HAP-1 (cell line): Measurements from ENCODE around the gene HGF.

Source experiments
- DNase-seq, 2 experiments: peaks; one replicate each; pipeline ENCODE4 v3.0.0-alpha.2; 2016 to 2020; ENCODE audit warnings: low spot score in 2 of 2
- H3K27me3 ChIP-seq: fragments of 250-450 bp; sonication (Bioruptor Pico); 2 replicates; pipeline ENCODE4 v1.5.1; 2020; ENCODE audit warnings: low read depth, mild to moderate bottlenecking, moderate library complexity
- H3K36me3 ChIP-seq: fragments of 250-450 bp; sonication (Bioruptor Pico); replicated peaks from 2 replicates; pipeline ENCODE4 v1.5.1; 2020; ENCODE audit warnings: mild to moderate bottlenecking
- H3K4me1 ChIP-seq: fragments of 250-450 bp; sonication (Bioruptor Pico); 2 replicates; pipeline ENCODE4 v1.5.1; 2020; ENCODE audit warnings: mild to moderate bottlenecking
- H3K4me3 ChIP-seq: fragments of 250-450 bp; sonication (Bioruptor Pico); 2 replicates; pipeline ENCODE4 v1.5.1; 2020; ENCODE audit warnings: mild to moderate bottlenecking, moderate library complexity
- H3K9me3 ChIP-seq: fragments of 250-450 bp; sonication (Bioruptor Pico); 2 replicates; pipeline ENCODE4 v1.5.1; 2020; ENCODE audit warnings: mild to moderate bottlenecking, moderate library complexity
- in situ Hi-C: fragments of 300-500 bp; cut with MboI; formaldehyde crosslinking; loops from 3 replicates; pipeline ENCODE4 v1.14.3; 2020; ENCODE audit warnings: low sequenced_read_pairs, inconsistent platforms, mixed read lengths

HGF gene

DNA sequence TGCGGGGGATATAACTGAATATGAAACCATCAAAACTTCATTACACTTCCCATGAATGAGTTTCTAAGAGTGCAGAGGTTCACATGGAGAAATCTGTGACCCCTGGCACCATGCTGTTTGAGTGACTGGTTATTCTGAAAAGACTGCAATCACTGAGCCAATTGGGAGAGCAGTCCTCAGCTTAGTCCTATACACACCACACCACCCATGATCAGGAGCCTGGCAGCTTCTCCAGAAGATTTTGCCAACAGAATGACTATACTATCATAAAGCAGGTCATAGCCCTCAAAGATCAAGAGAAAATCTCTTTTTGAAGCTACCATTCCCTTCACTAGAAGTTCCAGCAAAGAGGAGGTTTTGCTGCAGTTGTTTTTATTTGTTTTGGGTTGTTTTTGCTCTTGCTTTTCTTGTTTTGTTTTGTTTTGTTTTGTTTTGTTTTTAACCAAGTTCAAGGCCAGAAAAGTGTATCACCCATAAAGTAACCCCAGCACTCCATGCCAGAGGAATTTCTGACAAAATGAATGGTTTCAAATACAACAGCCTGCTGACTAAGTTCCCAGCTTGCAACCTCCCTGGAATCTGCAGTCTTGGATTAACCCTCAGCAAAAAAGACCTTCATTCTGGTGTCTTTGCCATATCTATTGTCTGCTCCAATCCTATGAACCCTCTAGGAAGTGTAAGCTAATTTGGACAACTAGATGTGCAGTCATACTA, 19.7 kb upstream of the HGF start:
- peaks cover 3% of the 10 kb centered on the region; the same call in 1 of the 2 replicates for H3K4me1 ChIP-seq
- H3K9me3 ChIP-seq: no peaks in the 10 kb centered on the region
- H3K27me3 ChIP-seq: no peaks in the 10 kb centered on the region
- H3K36me3 ChIP-seq: no peaks in the 10 kb centered on the region
- H3K4me3 ChIP-seq: no peak overlapping the region
- in situ Hi-C loops: no loop called here
- DNase-seq: no peak

DNA sequence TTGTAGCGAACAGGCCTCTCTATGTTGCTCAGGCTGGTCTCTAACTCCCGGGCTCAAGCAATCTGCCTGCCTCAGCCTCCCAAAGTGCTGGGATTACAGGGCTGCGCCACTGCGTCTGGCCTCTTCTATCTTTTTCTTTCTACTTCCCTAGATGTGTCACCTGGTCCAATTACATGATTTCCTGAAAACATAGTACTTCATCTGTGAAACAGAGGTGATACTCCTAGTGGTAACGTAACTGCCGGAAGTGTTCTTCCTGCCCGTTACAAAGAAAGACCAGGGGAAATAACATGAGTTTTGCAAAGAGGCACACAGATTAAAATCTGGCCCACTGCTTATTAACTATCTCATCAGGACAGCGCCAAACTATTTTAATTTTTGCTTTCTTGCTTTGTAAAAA, 18.4 kb upstream of the HGF start:
- Histone ChIP-seq H3K9me3 (no peaks in the 10 kb centered on the region), H3K36me3 (no peaks in the 10 kb centered on the region), H3K27me3 (no peaks in the 10 kb centered on the region), H3K4me3 (no peak overlapping the region), H3K4me1 (no peaks in the 10 kb centered on the region)
- in situ Hi-C loops: no loop called here
- no peak for DNase-seq

DNA sequence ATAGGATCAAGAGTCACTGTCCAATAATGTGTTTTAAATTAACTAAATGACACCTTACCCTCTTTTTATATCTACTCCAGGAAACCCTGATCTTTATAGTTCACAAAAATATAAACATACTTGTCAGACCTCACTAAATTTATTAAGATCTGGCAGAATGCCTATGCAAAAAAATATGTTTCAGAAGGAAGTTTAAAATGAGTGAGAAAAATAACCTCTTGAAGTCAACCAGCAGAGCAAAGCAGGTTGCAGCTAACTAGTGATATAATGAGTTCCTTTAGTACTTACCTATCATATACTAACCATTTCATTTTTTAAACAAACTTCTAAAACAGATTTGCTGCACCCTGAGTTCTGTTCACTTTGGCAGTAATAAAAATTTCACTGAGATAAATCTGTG, 14.0 kb upstream of the HGF start:
- H3K4me3 ChIP-seq: no peak overlapping the region
- in situ Hi-C loops: no loop called here
- no peak for DNase-seq
- H3K27me3 ChIP-seq: no peaks in the 10 kb centered on the region
- no peaks in the 10 kb centered on the region for H3K9me3 ChIP-seq
- no peaks in the 10 kb centered on the region for H3K36me3 ChIP-seq
- H3K4me1 ChIP-seq: no peaks in the 10 kb centered on the region

DNA sequence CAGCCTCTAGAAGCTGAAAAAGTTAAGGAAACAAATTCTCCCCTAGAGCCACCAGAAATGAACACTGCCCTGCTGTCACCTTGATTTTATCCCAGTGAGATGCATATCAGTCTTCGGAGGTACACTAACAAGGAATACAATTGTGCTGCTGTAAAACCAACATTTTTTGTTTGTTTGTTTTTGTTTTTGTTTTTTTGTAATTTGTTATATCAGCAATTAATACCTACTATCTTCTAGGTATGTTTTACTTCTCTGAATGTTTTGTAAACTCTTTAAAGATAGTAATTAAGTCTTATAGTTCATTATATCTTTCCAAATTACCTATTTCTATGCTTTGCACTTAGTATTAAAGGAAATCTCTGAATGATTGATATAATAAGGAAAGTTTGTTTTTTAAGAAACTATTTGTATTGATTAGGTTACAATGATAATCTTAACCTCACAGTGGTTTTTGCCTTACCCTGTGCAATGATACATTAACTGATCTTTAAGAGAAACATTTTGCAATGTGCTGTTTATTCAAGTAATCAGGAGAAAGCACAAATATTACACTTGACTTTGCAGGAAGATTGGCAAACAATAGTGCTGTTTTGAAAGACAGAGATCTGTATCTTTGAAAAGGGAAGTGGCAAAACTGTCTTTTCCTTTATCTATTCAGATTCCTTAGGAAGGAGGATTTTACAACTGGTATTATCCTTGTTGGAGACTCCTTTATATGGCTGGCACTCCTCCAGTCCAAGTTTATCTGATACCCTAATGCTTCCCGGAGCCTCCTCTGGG, 11.3 kb upstream of the HGF start:
- H3K9me3 ChIP-seq: no peaks in the 10 kb centered on the region
- H3K4me1 ChIP-seq: no peaks in the 10 kb centered on the region
- in situ Hi-C loops: no loop called here
- no peak for DNase-seq
- no peaks in the 10 kb centered on the region for H3K27me3 ChIP-seq
- no peaks in the 10 kb centered on the region for H3K36me3 ChIP-seq
- no peak overlapping the region for H3K4me3 ChIP-seq

DNA sequence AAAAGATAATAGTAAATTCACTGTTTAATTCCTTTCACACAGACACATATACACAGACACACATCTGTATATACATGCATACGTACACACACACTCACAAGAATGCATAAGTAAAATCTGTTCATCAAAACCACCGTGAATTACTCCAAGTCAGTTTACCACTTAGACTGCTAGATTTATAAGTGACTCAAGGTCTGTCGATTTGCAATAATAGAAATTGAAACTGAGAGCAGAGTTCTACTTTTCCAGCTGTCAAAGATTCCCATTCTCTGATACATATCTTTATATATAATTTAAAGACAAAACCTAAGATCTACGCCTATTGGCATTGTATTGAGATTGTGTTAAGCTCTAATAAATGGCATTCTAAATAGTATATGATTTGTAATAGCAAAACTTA, 9.9 kb upstream of the HGF start:
- Histone ChIP-seq H3K4me1 (no peaks in the 10 kb centered on the region), H3K4me3 (no peak overlapping the region), H3K9me3 (no peaks in the 10 kb centered on the region), H3K27me3 (no peaks in the 10 kb centered on the region), H3K36me3 (no peaks in the 10 kb centered on the region)
- no peak for DNase-seq
- in situ Hi-C loops: no loop called here

DNA sequence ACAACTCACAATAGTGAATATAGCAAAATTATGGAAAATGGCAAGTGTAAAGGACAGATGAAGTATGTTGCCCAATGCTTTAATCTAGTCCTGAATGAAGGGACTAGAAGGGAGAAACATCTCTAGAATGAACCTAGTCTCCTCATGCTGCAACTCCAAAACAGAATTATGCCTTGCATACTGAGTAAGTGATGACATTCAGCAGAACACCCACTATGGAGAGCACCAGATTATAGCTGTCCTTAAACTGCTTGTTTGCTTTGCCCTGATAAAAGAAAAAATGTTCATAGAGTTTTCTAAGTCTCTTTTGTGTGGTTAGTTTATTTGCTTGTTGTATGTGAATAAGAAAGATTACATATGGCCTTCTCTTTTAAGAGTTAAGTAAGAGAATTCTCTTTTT, 7.8 kb upstream of the HGF start:
- no peaks in the 10 kb centered on the region for H3K36me3 ChIP-seq
- no peak for DNase-seq
- in situ Hi-C loops: no loop called here
- no peaks in the 10 kb centered on the region for H3K9me3 ChIP-seq
- H3K27me3 ChIP-seq: no peaks in the 10 kb centered on the region
- no peaks in the 10 kb centered on the region for H3K4me1 ChIP-seq
- H3K4me3 ChIP-seq: no peak overlapping the region

DNA sequence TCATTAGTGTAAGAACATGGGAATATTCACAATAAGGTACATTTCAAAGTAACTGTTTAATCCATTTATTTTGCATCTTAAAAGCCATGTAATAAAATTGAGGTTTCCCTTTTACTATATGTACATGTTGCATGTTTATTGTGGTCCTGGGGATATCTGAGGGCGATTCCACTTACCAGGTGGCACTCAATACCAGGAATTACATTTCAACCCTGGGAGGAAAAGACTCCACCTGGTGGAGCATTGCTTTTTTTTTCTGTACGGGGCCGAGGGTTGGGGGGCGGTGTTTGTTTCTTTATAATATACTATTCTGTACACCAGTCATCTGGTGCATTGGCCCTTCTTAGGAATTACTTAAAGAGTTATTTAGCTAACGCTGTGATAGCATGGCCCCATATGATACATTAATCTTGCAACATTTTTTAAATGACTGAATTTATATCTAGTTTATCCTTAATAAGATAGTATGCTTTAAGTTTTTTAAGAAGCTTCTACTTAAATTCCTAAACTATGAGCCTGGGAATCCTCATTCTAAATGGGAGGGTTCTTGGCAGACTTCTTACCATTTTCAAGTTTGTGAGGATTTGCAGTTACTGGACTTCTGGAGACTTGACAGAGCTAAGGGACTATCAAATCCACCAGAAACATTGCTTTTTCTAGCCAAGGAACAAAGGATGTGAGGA, 7.2 kb upstream of the HGF start:
- in situ Hi-C loops: no loop called here
- Histone ChIP-seq H3K4me1 (no peaks in the 10 kb centered on the region), H3K27me3 (no peaks in the 10 kb centered on the region), H3K9me3 (no peaks in the 10 kb centered on the region), H3K4me3 (no peak overlapping the region), H3K36me3 (no peaks in the 10 kb centered on the region)
- DNase-seq: no peak

DNA sequence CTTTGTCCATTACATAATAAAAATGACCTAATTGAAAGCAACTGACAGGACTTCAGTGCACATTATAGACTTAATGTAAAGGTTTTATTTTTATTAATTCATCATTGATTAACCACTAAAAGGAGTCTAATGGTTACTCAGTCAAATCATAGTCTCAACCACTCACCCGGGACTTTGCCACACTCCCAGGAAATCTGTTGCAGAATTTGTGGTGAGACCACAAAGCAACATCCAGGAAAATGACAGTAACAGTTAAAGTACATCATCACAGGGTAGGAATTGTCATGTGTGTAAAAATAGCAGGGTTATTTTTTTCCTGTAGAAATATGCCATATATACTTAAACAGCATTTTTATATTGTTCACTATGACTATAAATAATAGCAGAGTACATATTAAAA, 6.3 kb upstream of the HGF start:
- H3K4me3 ChIP-seq: no peak overlapping the region
- in situ Hi-C loops: no loop called here

DNA sequence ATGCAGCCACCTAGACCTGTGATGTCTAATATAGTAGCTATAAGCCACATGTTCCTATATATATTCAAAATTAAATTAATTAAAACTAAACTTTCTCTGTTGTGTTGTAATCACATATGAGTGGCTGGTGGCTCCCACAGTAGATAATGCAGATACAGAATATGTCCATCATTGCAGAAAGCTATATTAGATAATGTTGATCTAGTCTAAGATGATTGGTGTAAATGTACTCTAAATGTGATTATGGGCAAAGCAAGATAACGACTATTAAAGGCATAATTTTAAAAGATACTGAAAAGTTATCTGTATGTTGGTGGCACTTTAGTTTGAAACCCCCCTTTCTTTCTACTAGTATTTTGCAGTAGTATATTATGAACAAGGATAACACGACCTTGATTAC, 5.7 kb upstream of the HGF start:
- Histone ChIP-seq H3K4me1 (no peaks in the 10 kb centered on the region), H3K4me3 (no peak overlapping the region), H3K36me3 (no peaks in the 10 kb centered on the region), H3K27me3 (no peaks in the 10 kb centered on the region), H3K9me3 (no peaks in the 10 kb centered on the region)
- DNase-seq: no peak
- in situ Hi-C loops: no loop called here

More for the DNA sequence above, 6.3 kb upstream of the HGF start:
- Histone ChIP-seq H3K36me3 (no peaks in the 10 kb centered on the region), H3K4me1 (no peaks in the 10 kb centered on the region), H3K9me3 (no peaks in the 10 kb centered on the region), H3K27me3 (no peaks in the 10 kb centered on the region)
- no peak for DNase-seq

DNA sequence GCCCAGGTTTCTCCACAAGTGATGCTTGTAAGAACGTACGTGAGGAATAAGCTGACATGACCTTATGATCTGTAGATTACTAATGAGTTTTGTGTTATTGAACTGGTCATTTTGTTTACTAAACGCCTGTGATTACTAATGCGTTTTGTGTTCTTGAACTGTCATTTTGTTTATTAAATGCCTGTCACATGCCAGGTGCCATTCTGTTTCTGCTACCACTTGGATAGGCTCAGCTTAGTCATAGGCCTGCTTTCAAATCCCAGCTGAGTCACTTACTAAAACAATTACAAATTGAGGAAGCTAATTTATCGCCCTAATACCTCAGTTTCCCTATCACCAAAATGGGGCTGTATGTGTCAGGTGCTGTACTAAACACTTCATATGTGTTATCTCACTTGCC, 4.7 kb upstream of the HGF start:
- in situ Hi-C loops: no loop called here
- DNase-seq: no peak
- Histone ChIP-seq H3K9me3 (no peaks in the 10 kb centered on the region), H3K4me3 (no peak overlapping the region), H3K27me3 (no peaks in the 10 kb centered on the region), H3K36me3 (no peaks in the 10 kb centered on the region), H3K4me1 (peaks cover 2% of the 10 kb centered on the region; the same call in 1 of the 2 replicates)

DNA sequence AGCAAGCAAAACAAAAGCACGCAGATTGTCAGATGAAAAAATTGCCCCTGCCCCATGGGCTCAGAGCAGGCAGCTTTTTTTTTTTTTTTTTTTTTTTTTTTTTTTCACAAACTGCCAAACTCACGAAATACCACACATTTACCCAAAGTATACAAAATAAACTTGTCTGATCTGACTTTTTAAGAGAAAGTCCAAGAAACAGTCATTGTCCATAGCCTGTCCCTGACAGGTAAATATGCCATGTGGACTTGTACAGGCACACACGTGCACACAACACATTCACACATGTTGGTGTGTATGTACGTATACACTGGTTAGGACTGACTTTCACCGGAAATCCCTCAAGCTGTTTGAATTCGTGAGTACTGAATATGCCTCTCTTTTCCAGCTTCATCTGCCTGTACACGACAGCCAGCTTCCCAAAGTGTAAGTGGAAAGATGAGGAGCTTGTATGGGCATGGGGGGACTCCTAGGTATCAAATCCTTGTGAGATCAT, 929 bp upstream of the HGF start:
- in situ Hi-C loops: no loop called here
- no peak overlapping the region for H3K4me3 ChIP-seq
- DNase-seq: no peak
- no peaks in the 10 kb centered on the region for H3K36me3 ChIP-seq
- peaks cover 4% of the 10 kb centered on the region; the same call in 1 of the 2 replicates for H3K4me1 ChIP-seq
- H3K27me3 ChIP-seq: no peaks in the 10 kb centered on the region
- H3K9me3 ChIP-seq: no peaks in the 10 kb centered on the region

DNA sequence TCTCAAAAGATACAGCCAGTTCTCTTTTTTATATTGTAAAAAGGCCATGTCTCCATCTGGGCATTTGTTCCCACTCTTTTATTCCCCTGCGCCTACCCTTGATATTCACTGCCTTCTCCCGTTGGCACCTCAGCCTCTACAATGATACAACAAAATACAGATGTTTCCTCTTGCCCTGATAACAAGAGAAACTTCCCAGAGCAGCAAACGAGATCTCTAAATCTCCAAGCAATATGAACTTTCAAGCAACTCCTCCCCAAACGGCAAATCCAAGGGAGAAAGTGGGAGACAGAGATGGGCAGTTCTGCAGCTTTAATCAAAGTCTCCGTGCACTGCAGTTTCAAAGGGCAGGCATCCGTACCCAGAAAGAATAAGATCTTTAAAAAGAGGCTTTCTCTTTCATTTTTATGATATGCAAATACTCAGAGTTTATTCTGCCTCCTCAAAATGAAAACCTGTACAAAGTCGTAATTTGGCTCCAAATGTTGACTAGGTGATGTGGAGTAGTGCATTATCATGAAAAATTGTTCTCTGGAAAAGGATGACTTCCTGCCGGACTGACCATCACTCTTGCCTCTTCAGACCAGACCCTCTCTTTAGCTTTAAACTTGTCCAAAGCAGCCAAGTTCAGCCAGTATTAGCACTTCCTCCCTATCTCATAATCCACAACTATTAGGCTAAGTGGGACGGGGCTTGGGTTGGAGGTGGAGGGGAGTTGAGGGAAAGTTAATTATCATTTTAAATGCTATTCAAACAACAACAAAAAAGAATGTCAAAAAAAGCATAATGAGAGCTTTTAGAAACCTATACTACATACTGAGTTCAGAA, 682 bp downstream of the HGF start:
- H3K4me1 ChIP-seq: peaks cover 4% of the 10 kb centered on the region
- no peaks in the 10 kb centered on the region for H3K27me3 ChIP-seq
- H3K9me3 ChIP-seq: no peaks in the 10 kb centered on the region; the same call in 1 of the 2 replicates
- no peaks in the 10 kb centered on the region for H3K36me3 ChIP-seq
- in situ Hi-C loops: no loop called here
- no peak for DNase-seq
- no peak overlapping the region for H3K4me3 ChIP-seq

DNA sequence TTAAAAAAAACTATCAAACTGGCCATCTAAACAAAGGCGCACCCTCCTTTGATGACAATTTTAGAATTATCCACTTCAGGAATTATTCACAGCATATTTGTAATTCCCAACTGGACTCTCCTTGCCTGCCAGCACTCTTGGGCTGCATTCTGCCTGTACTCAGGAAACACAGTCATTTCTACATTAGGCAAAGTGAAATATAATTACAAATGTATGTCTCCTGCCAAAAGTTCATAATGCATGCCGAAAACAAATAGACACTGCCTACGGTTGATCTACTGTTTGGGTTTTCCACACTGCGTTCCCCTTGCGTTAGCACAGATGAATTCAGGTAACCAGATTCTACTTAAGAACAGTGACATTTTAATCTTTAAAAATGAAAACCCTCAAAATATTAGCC, 1.9 kb downstream of the HGF start:
- H3K4me1 ChIP-seq: peaks cover 4% of the 10 kb centered on the region
- no peak overlapping the region for H3K4me3 ChIP-seq
- no peaks in the 10 kb centered on the region for H3K27me3 ChIP-seq
- no peak for DNase-seq
- H3K36me3 ChIP-seq: no peaks in the 10 kb centered on the region
- no peaks in the 10 kb centered on the region; the same call in 1 of the 2 replicates for H3K9me3 ChIP-seq
- in situ Hi-C loops: no loop called here
